ENCODE measurements around the gene CHN1. TPM values are rescaled to one million over a fixed set of nuclear protein-coding genes. Genes with fewer than 3 reads are reported as not detected.

Gene CHN1, protein sequence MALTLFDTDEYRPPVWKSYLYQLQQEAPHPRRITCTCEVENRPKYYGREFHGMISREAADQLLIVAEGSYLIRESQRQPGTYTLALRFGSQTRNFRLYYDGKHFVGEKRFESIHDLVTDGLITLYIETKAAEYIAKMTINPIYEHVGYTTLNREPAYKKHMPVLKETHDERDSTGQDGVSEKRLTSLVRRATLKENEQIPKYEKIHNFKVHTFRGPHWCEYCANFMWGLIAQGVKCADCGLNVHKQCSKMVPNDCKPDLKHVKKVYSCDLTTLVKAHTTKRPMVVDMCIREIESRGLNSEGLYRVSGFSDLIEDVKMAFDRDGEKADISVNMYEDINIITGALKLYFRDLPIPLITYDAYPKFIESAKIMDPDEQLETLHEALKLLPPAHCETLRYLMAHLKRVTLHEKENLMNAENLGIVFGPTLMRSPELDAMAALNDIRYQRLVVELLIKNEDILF
- 1 to 10 TPM; 1.7 to 4.5 TPM for total RNA-seq

DNA sequence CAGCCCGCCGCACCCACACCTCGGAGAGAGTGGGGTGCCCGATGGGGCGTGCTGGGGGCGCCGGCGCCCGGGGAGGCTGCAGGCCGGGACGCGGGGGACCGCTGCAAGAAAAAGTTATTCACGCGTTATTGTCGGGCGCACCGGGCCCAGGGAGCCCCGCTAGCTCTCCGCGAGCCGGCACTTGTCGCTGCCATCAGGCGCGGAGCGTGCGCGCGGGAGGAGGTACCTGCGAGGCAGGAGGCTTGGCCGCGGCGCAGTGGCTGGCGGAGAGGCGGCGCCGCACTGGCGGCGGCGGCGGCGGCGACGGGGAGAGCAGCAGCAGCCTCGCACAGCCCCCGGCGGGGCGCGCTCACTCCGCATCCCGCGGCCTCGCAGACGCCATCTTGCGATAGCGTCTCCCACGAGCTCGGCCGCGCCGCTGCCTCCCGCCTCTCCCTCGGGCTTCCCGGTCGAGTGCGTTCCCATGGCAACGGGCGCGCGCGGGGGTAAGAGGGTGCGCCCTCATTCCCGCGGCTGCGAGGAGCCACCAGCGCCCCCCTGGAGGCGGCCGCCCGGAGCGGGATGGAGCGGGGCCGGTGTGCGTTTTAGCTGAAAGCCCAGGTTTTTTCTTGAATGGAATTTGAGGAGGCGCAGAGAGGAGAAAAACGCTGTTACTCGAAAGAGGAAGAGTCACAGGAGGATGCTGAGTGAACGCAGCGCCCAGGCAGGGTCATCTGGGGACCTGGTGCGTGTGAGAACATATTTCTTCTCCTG, at the start of gene CHN1:
TSS of gene CHN1 (minus strand) at position 402 of the 753 bp plus-strand sequence. CDS start 469 bp downstream, outside the sequence.
- DNase-seq (peak; percentile 66), ATAC-seq (peak; percentile 88)
- Mint-ChIP-seq H3K4me1 (peaks cover 10% of the 10 kb centered on the region), H3K4me3 (peak within 1 kb of the TSS; percentile 71), H3K27me3 (peaks cover 65% of the 10 kb centered on the region), H3K27ac (no peak within 1 kb of the TSS), H3K9me3 (ENCODE audit: low read depth) (no peaks in the 10 kb centered on the region), H3K36me3 (peaks cover 1% of the 10 kb centered on the region)
- CTCF ChIA-PET = interaction anchor here (0.7 to 2.7 kb wide), 10 partner anchors 15 to 308 kb away, joined by 3 to 17 read pairs (median 4); no protein-coding TSS in a partner anchor

GRCh38 chr2:175054340-175054739, 49.2 kb upstream of the CHN1 start:
- H3K27ac Mint-ChIP-seq = no peak overlapping the region
- no peak for DNase-seq
- H3K36me3 Mint-ChIP-seq = peaks cover 5% of the 10 kb centered on the region
- no peaks in the 10 kb centered on the region for H3K9me3 Mint-ChIP-seq (ENCODE audit: low read depth)
- no peaks in the 10 kb centered on the region for H3K4me1 Mint-ChIP-seq
- H3K27me3 Mint-ChIP-seq = no peaks in the 10 kb centered on the region
- CTCF ChIA-PET = no interaction called here
- ATAC-seq = no peak
- no peak overlapping the region for H3K4me3 Mint-ChIP-seq

DNA sequence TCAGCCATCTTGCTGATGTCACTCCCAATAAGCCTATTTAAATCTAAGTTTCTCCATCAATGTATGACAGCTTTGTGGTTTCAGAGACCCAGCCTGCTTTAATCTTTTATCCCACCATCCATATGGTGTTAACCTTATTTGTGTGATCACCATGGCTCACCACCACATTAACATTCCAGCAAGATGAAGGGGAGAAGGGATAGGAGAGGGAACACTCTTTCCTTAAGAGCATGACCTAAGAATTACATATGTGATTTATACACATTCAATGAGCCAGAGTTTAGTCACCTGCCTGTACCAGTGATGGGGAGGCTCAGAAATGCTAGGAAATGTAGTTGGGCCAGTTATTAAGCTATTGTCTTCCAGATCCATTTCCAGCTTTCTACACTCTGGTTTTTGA, 44.5 kb upstream of the CHN1 start:
- H3K27ac Mint-ChIP-seq = no peak overlapping the region
- CTCF ChIA-PET = no interaction called here
- DNase-seq (no peak), ATAC-seq (no peak)
- H3K4me3 Mint-ChIP-seq = no peak overlapping the region
- no peaks in the 10 kb centered on the region for H3K4me1 Mint-ChIP-seq
- H3K36me3 Mint-ChIP-seq = no peaks in the 10 kb centered on the region
- no peaks in the 10 kb centered on the region for H3K9me3 Mint-ChIP-seq (ENCODE audit: low read depth)
- no peaks in the 10 kb centered on the region for H3K27me3 Mint-ChIP-seq

GRCh38 chr2:175048275-175048674, 43.1 kb upstream of the CHN1 start:
- CTCF ChIA-PET = interaction anchor here (1.0 kb wide), 1 partner anchor 18 kb away, joined by 3 read pairs; no protein-coding TSS in a partner anchor
- no peak overlapping the region for H3K27ac Mint-ChIP-seq

DNA sequence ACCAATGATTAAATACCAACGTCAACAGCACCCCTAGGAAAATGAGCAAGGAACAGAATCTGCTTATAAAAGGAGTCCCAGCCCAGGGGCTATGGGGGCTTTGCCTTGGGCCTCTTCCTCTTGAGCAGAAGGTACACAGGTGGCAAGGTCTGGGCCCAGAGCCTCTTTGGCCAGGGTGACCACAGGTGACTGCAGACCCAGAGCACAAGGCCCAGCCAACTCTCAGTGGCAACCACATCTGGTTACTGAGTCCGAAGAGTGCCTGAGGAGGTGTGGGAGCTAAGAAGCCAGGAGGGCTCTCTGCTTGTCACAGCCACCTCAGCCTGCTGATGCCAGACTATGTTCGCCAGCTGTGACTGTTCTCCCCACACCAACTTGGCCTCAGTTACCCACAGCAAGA, 34.3 kb upstream of the CHN1 start:
- H3K4me3 Mint-ChIP-seq = no peak overlapping the region
- H3K4me1 Mint-ChIP-seq = peaks cover 8% of the 10 kb centered on the region
- H3K9me3 Mint-ChIP-seq (ENCODE audit: low read depth) = no peaks in the 10 kb centered on the region
- CTCF ChIA-PET = interaction anchor here (1.1 to 1.5 kb wide), 2 partner anchors 19 to 268 kb away, joined by 3 read pairs; no protein-coding TSS in a partner anchor
- no peak overlapping the region for H3K27ac Mint-ChIP-seq
- ATAC-seq (no peak), DNase-seq (no peak)
- no peaks in the 10 kb centered on the region for H3K36me3 Mint-ChIP-seq
- peaks cover 2% of the 10 kb centered on the region for H3K27me3 Mint-ChIP-seq

More at GRCh38 chr2:175048275-175048674, 43.1 kb upstream of the CHN1 start:
- no peak for DNase-seq
- Mint-ChIP-seq H3K36me3 (no peaks in the 10 kb centered on the region), H3K9me3 (ENCODE audit: low read depth) (no peaks in the 10 kb centered on the region), H3K27me3 (no peaks in the 10 kb centered on the region), H3K4me3 (no peak overlapping the region), H3K4me1 (no peaks in the 10 kb centered on the region)
- no peak for ATAC-seq

- Mint-ChIP-seq H3K9me3 (ENCODE audit: low read depth) (no peaks in the 10 kb centered on the region), H3K4me3 (no peak overlapping the region), H3K4me1 (peaks cover 8% of the 10 kb centered on the region), H3K36me3 (no peaks in the 10 kb centered on the region), H3K27ac (no peak overlapping the region), H3K27me3 (peaks cover 2% of the 10 kb centered on the region)
- CTCF ChIA-PET = interaction anchor here (1.1 to 1.5 kb wide), 2 partner anchors 19 to 268 kb away, joined by 3 read pairs; no protein-coding TSS in a partner anchor
- ATAC-seq (no peak), DNase-seq (no peak)
These were observed 33.9 kb upstream of the CHN1 start for GRCh38 chr2:175039031-175039430.

DNA sequence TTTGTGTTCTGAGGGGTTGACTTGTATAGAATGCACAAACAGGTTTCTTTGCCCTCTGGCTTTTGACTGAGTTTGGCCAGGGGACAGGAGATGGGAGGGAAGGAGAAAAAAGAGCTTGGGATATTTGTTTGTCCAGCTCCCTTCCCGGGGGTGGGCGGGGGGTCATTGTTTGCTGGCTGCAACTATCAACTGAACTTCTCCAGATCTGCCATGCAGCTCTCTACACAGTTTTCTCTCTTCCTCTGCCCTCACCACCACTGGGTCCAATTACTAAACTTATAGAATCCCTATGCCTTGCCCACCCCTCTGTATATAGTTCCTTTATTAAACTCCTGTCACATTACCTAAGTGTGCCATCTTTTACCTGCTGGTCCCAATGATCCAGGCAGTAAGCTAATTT, 32.8 kb upstream of the CHN1 start:
- H3K27me3 Mint-ChIP-seq = peaks cover 2% of the 10 kb centered on the region
- no peaks in the 10 kb centered on the region for H3K36me3 Mint-ChIP-seq
- DNase-seq = no peak
- no peaks in the 10 kb centered on the region for H3K9me3 Mint-ChIP-seq (ENCODE audit: low read depth)
- no peak overlapping the region for H3K4me3 Mint-ChIP-seq
- CTCF ChIA-PET = interaction anchor here (0.7 kb wide), 1 partner anchor 97 kb away, joined by 3 read pairs; no protein-coding TSS in a partner anchor
- H3K4me1 Mint-ChIP-seq = peaks cover 8% of the 10 kb centered on the region
- no peak for ATAC-seq
- no peak overlapping the region for H3K27ac Mint-ChIP-seq

DNA sequence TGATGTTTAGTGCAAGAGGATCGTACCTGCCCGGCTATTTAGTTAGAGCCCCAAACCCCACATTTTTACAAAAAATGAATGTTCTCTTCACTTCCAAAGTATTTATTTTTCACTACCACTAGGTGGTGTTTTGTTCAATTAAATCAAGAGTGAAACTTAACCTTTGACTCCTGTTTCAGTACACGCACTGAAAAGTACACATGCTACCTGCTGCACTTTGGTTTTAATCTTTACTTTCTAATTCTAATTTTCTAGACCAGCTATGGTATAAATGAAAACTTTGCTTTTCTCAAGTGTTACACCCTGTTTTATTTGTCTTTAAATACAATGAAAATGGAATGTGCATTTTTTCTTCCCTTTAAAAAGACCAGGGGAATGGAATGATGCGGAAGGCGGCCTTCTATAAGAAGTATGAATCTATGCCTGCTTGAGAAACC, 31.4 kb upstream of the CHN1 start:
- peaks cover 8% of the 10 kb centered on the region for H3K4me1 Mint-ChIP-seq
- DNase-seq (no peak), ATAC-seq (peak; percentile 49)
- H3K27ac Mint-ChIP-seq = peak overlapping the region; percentile 53
- CTCF ChIA-PET = interaction anchor here (0.7 kb wide), 1 partner anchor 67 kb away, joined by 3 read pairs; no protein-coding TSS in a partner anchor
- no peak overlapping the region for H3K4me3 Mint-ChIP-seq
- H3K27me3 Mint-ChIP-seq = no peaks in the 10 kb centered on the region
- H3K9me3 Mint-ChIP-seq (ENCODE audit: low read depth) = no peaks in the 10 kb centered on the region
- H3K36me3 Mint-ChIP-seq = no peaks in the 10 kb centered on the region

GRCh38 chr2:175035806-175036205, 30.6 kb upstream of the CHN1 start:
- Mint-ChIP-seq H3K9me3 (ENCODE audit: low read depth) (no peaks in the 10 kb centered on the region), H3K27me3 (no peaks in the 10 kb centered on the region), H3K4me3 (no peak overlapping the region), H3K4me1 (peaks cover 8% of the 10 kb centered on the region), H3K36me3 (no peaks in the 10 kb centered on the region), H3K27ac (no peak overlapping the region)
- ATAC-seq = no peak
- no peak for DNase-seq
- CTCF ChIA-PET = no interaction called here

DNA sequence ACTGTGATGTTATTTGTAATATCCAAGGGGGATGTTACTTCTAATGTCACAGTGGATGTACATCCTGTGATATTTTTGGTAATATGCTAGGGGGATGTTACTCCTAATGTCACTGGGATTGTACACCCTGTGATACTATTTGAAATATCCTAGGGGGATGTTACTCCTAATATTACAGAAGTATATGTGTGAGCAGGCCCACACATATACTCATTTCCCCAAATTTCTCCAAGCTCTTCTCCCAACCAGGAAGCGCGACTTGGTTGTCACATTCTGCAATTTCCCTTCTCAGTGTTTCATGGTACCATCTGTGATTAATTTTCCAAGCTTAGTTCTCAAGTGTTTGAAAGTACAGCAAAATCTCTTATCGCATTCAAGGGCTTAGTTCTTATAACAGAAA, 29.5 kb upstream of the CHN1 start:
- CTCF ChIA-PET = no interaction called here
- Mint-ChIP-seq H3K36me3 (no peaks in the 10 kb centered on the region), H3K9me3 (ENCODE audit: low read depth) (no peaks in the 10 kb centered on the region)

GRCh38 chr2:175030380-175031271, 25.4 kb upstream of the CHN1 start:
- Mint-ChIP-seq H3K27ac (no peak overlapping the region), H3K36me3 (no peaks in the 10 kb centered on the region), H3K9me3 (ENCODE audit: low read depth) (no peaks in the 10 kb centered on the region), H3K27me3 (no peaks in the 10 kb centered on the region), H3K4me1 (peaks cover 5% of the 10 kb centered on the region), H3K4me3 (no peak overlapping the region)
- ATAC-seq (peak; percentile 74), DNase-seq (peak; percentile 61)
- CTCF ChIA-PET = interaction anchor here (0.9 to 1.6 kb wide), 6 partner anchors 18 to 334 kb away, joined by 3 to 4 read pairs (median 3); partner anchors contain the start of gene CHN1

More for the DNA sequence above, 29.5 kb upstream of the CHN1 start:
- no peaks in the 10 kb centered on the region for H3K27me3 Mint-ChIP-seq
- no peak overlapping the region for H3K4me3 Mint-ChIP-seq
- no peak overlapping the region for H3K27ac Mint-ChIP-seq
- ATAC-seq (no peak), DNase-seq (no peak)
- H3K4me1 Mint-ChIP-seq = peaks cover 13% of the 10 kb centered on the region

DNA sequence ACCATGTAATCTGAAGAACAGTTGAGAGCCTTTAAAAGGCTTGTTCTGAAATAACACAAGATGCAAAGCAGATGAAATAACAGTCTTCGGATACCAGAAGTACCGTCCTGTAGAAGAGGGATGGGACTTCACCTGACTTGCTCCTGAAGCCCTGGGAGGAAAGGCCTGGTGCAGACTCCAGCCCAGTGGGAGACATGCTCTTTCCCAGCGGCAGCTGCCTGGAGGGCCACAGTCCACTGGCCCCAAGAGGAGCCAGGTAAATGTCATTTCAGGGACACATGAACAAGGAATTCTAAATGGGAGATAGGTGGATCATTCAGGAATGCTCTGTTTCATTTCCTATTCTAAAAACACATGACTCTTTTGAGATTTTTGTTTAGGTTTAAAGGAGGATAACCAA, 22.6 kb upstream of the CHN1 start:
- no peak overlapping the region for H3K4me3 Mint-ChIP-seq
- peaks cover 5% of the 10 kb centered on the region for H3K4me1 Mint-ChIP-seq
- no peak for ATAC-seq
- CTCF ChIA-PET = no interaction called here
- DNase-seq = no peak
- no peak overlapping the region for H3K27ac Mint-ChIP-seq
- H3K36me3 Mint-ChIP-seq = no peaks in the 10 kb centered on the region
- H3K9me3 Mint-ChIP-seq (ENCODE audit: low read depth) = no peaks in the 10 kb centered on the region
- H3K27me3 Mint-ChIP-seq = peaks cover 4% of the 10 kb centered on the region

Measured in activated CD8-positive, alpha-beta memory T cell treated with anti-CD3 and anti-CD28 coated beads, Interleukin-2, amount 10 ng/mL, durations not matched to agents 7 days and 5 days (primary cell).